HL-60 (cell line): Measurements from ENCODE around the gene AEN.

Experiments
- CTCF ChIP-seq: IDR thresholded peaks from one replicate; pipeline ENCODE4 v1.5.1; 2011; ENCODE audit warnings: low read length, control low read depth, inconsistent platforms; ENCODE audit not compliant: insufficient read depth
- REST ChIP-seq: IDR thresholded peaks from 2 replicates; pipeline ENCODE4 v1.6.1; 2012; ENCODE audit warnings: low read depth; ENCODE audit not compliant: insufficient replicate concordance

- TF ChIP-seq CTCF (no peak), REST (no peak)
Observed at GRCh38 chr15:88571852-88572259, 49.3 kb upstream of the AEN start.
